UCSD-AML1 (cell line): ENCODE results near the gene PDE6D.
"Not testable (repeated sequence)": the region's sequence is repeated elsewhere in the genome, so short reads cannot be mapped to it uniquely, and the experiment has no call there.

Source experiments
- DNase-seq: peaks from one replicate; lab custom pipeline; 2025; ENCODE audit not compliant: unreplicated experiment; lab: John Stamatoyannopoulos, UW

Gene PDE6D

GRCh38 chr2:231780123-231780908 lies 766 bp downstream of the PDE6D start:
- DNase-seq: no peak

- DNase-seq: no peak
Measured at GRCh38 chr2:231769170-231770136, 11.6 kb downstream of the PDE6D start.

DNA sequence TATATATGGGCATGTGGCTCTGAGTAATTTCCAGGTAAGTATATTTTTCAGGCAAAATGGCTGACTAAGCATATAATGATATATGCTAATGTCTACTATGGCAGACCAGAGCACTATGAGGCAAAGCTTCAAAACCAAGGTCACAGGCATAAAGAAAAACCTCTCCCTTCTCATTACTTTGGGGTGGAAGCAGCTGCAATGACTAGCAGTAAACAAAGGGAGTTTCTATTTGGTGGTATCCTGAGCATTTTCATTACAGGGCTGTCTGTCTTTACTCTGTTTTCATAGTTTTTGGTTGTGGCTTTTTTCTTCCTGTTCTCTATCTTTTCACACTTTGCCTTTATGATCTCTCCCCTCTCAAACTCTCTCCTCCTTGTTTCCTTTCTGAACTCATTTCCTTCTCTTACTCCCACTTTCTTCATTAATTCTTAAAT lies 15.6 kb downstream of the PDE6D start:
- DNase-seq: no peak

GRCh38 chr2:231764760-231765159 lies 16.3 kb downstream of the PDE6D start:
- no peak for DNase-seq

GRCh38 chr2:231764124-231764523 lies 17.0 kb downstream of the PDE6D start:
- no peak for DNase-seq

- no peak for DNase-seq
Measured at GRCh38 chr2:231761735-231762134, 19.3 kb downstream of the PDE6D start.

- DNase-seq: no peak
Measured at GRCh38 chr2:231752061-231752460, 29.0 kb downstream of the PDE6D start.

DNA sequence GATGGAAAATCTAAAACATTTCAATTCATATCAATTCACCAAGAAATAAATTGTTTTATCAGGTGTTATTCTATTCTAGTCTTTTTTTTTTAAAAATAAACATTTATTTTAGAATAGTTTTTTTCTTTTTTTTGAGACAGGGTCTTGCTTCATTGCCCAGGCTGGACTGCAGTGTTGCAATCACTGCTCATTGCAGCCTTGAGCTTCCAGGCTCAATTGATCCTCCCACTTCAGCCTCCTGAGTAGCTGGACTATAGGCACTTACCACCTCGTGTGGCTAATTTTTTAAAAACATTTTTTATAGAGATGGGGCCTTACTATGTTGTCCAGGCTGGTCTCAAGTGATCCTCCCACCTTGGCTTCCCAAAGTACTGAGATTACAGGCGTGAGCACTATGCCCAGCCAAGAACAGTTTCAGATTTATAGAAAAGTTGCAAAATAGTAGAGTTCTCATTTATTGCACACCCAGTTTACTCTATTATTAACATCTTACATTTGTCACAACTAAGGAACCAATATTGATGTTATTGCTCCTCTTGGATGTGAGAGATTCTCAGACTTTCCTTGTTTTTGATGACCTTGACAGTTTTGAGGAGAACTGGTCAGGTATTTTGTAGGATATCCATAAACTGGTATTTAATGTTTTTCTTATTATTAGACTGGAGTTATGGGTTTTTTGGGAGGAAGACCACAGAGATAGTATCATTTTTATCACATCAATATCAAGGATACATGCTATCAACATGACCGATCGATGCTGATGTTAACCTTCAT lies 29.9 kb downstream of the PDE6D start:
- no peak for DNase-seq

DNA sequence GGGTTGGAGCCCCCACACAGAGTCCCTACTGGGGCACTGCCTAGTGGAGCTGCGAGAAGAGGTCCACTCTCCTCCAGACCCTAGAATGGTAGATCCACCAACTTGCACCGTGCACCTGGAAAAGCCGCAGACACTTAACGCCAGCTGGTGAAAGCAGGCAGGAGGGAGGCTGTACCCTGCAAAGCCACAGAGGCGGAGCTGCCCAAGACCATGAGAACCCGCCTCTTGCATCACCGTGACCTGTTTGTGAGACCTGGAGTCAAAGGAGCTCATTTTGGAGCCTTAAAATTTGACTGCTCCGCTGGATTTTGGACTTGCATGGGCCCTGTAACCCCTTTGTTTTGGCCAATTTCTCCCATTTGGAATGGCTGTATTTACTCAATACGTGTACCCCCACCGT lies 32.1 kb downstream of the PDE6D start:
- DNase-seq: not testable (repeated sequence)

DNA sequence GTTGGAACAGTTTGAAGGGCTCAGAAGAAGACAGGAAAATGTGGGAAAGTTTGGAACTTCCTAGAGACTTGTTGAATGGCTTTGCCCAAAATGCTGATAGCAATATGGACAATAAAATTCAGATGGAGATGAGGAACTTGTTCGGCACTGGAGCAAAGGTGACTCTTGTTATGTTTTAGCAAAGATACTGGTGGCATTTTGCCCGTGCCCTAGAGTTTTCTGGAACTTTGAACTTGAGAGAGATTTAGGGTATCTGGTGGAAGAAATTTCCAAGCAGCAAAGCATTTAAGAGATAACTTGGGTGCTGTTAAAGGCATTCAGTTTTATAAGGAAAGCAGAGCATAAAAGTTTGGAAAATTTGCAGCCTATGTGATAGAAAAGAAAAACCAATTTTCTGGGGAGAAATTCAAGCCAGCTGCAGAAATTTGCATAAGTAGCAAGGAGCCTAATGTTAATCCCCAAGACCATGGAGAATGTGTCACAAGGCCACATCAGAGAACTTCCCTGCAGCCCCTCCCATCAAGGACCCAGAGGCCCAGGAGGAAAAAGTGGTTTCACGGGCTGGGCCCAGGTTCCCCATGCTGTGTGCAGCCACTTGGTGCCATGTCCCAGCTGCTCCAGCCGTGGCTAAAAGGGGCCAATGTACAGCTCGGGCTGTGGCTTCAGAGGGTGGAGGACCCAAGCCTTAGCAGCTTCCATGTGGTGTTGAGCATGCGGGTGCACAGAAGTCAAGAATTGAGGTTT lies 32.8 kb downstream of the PDE6D start:
- not testable (repeated sequence) for DNase-seq

DNA sequence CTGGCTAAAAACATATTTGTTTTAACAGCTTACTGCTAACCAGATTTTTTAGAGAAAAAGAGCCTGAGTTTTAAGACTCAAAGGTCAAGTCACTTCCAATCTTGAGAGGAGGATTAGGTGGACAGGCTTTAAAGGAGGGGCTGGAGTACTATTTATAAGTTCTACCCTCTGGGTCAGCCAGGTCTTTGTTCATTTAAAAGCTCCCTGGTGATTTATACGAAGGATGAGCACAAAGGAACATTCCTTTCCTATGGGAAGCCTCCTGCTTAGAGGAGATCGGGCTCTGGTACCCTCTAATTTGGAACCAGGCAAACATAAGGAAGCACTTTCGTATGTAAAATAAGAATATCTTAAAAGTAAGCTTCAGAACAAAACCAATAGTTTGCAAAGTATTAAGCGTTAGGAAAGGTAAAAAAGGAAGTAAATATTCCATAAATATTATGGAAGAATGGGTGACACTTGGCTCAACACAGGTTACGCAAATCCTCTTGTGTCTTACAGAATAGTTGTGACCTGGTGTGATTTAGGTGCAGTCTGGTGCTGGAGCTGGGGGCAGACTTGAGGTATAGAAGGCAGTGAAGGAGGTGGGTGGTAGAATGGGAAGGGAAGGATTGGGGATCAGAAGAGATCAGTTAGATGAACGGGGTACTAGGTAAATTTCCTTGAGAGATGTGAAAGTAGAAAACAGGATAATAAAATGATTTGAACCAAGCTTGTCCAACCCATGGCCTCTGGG lies 35.6 kb downstream of the PDE6D start:
- no peak for DNase-seq

DNA sequence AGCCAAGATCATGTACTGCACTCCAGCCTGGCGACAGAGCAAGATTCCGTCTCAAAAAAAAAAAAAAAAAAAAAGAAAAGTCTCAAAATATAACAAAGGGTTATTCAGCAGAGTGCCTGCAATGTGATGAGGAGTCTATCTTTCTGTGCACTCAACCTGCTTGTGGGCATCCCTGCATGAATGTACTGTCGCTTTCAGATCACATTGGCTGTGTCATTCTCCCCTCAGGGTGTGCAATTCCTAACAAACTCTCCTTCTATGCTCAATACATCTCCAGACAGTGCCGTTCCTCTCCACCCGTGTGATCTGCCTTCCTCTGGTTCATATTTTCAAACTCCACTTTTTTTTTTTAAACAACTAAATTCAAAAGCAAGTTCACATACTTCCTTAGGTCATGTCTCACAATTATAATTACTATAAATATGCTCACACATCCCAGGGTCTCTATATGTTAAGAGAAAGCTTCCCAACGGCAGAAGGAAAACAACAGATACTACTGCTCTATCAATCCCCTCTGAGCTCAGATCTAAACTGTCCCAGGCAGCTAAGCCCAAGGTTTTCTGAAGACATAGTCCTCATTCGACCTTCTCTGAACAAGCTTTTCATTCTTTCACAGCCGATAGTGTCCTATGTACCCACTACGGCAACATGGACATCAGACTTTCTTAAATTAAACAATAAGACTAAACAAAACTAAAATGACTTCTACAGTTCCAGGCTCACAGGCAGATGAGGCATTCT lies 37.5 kb downstream of the PDE6D start:
- DNase-seq: no peak

- DNase-seq: no peak
Measured at GRCh38 chr2:231737761-231738160, 43.3 kb downstream of the PDE6D start.

DNA sequence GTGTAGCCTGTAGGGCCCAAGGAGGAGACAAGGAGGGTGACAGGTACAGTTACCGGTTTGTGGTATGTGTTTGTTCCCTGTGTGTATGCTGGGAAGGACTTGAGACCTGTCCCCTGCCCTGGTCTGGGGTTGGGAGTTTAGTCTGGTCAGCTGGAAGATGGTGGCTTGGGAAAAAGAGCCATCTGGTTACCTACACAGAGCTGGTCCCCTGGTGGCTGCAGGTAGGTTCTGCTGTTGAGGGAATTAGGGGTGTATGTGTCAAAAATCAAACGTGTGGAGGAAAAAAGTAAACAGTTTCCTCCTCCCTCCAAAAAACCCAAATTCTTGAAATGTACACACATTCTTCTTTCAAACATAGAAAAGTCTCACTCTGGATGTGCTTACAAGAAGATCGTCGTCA lies 48.5 kb downstream of the PDE6D start:
- no peak for DNase-seq

DNA sequence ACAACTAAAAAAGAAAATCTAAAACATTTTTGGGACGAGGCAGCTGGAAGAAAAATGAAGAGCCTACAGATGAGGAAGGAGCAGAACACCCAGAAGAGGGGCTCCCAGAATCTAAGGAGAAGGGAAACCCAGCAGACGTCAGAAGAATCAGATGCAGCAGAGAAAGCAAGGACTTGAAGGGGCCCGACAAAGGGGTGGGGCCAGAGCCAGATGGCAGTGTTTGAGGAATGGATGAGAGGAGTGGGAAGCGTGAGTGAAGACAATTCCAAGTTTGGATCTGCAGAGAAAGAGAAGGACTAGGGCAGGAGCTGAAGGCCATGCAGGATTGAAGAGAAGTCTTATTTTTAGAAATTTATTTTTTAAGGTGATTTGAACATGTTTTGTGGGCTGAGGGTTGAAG lies 53.5 kb downstream of the PDE6D start:
- no peak for DNase-seq

DNA sequence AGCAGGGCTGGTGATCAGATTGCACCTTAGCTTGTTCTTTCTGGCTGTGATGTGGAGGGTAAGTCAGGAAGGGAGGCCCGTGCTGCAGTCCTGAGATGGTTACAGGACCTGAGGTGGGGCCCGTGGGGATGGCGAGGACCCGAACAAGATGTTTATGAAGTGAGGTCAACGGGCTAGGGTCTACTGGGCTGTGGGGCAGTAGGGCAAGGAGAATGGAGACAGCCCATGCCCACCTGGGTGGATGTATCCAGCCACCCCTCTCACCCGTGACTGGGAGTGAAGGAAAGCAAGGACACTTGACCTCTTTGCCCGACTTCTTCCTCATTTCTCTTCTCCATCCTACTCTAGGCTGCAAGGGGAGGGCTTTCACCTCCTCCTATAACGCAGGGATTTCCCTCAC lies 54.8 kb downstream of the PDE6D start:
- DNase-seq: no peak

GRCh38 chr2:231725476-231725875 lies 55.6 kb downstream of the PDE6D start:
- no peak for DNase-seq

DNA sequence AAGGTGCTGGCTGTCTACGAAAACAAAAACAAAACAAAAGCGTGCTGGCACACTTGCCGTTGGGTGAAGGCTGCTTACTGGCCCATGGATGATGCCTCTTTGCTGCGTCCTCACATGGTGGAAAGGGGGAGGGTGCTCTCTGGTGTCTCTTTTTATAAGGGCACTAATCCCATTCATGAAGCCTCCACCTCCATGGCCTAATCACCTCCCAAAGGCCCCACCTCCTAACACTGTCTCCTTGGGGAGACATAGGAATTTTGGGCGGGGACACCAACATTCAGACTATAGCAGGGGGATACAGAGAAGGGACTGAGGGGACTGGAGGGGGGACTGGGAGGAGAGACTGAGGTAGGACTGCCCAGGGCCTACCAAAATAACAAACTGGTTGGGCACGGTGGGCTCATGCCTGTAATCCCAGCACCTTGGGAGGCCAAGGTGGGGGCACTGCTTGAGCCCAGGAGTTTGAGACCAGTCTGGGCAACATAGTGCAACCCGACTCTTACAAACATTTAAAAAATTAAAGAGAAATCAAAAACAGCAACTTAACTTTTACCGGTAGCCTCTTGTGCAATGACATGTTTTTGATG lies 58.3 kb downstream of the PDE6D start:
- DNase-seq: no peak
